ENCODE results near the gene ZNF708. TPM values are rescaled to one million over a fixed set of nuclear protein-coding genes. Genes with fewer than 3 reads are reported as not detected.

Gene ZNF708
- total and polyA plus RNA-seq, 2 of the 8 experiments (the other 6 are each of a cell fraction or from before 2014, with no cell fraction given): 4.1 to 40.0 TPM

DNA sequence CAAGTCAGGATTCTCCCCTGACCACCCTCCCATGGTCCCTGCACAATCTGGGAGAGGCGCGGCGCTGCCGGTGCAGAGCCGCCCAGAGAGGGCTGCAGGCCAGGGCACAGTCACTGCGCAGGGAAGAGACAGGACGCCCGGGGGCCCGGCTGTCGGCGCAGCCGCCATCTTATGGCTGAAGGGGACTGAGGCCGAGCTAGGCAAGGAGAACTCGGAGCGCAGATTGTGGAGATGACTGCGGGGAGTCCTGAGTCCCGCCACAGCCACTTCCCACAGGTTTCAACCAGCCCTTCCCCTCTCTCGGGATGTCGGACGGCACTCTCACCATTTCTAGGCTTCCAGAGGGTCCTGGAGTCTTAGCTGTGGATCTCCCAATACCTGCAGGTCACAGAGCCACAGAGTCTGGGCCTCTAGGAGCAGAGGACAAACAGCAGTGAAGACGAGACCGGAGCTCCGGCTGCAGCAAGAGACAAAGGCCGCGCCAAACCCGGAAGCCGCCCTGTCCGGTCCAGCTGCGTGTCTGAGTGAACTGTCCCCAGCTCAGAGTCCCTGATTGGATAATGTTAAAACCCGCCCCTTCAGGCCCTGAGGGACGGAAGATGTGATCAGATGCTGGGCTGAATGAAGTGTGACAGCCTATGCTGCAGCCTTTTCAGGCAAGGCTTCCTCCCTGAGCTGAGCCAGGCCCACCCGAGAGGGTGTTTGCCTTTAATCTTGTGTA lies at the start of gene ZNF708 (continued):
- no peak for TF ChIP-seq CHD7 (IDR thresholded peaks at IDR 0.05; ENCODE audit: insufficient replicate concordance, low read length)
- TF ChIP-seq JUN (IDR thresholded peaks at IDR 0.05; ENCODE audit: low read depth, low read length): no peak
- 0 out of 2 replicates have a peak, but pooled peaks have one; percentile 42 for TF ChIP-seq RBBP5 (IDR thresholded peaks at IDR 0.05; ENCODE audit: borderline replicate concordance, low read depth, low read length)
- TF ChIP-seq HDAC2 (IDR thresholded peaks at IDR 0.05; ENCODE audit: borderline replicate concordance in 1 of 2, low read depth in 2 of 2, low read length in 2 of 2): peak in 1 of 2 experiments; percentile 75; a peak in 1 of 4 replicates
- no peak for TF ChIP-seq CBX8 (IDR thresholded peaks at IDR 0.05; ENCODE audit: borderline replicate concordance, low read depth, low read length)
- no peak for TF ChIP-seq CREB1 (IDR thresholded peaks at IDR 0.05)
- no peak for TF ChIP-seq EZH2 (IDR thresholded peaks at IDR 0.05; ENCODE audit: low read depth, low read length, severe bottlenecking)
- TF ChIP-seq SIX5 (IDR thresholded peaks at IDR 0.05; ENCODE audit: low read depth, low read length): no peak
